Measurements from ENCODE around the gene FAM204A.

DNA sequence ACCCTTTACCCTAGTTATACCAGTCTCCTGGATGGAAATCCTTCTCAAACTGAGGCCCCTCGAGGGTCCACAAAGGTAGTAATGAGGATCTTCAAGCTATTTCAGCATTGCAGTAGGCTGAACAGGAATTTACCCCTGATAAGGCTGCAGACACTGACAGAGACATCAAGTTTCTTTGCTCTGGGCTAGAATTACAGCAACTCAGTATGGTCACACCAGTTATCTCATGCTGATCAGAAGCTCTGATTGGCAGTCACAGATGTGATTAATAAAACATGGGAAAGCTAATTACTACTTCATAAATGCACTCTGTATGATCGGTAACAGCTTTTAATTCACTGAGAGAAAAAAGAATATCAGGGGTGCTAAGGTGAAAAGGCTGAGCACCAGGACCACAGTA, 30.6 kb downstream of the FAM204A start:
- TF ChIP-seq, protein P1, sequence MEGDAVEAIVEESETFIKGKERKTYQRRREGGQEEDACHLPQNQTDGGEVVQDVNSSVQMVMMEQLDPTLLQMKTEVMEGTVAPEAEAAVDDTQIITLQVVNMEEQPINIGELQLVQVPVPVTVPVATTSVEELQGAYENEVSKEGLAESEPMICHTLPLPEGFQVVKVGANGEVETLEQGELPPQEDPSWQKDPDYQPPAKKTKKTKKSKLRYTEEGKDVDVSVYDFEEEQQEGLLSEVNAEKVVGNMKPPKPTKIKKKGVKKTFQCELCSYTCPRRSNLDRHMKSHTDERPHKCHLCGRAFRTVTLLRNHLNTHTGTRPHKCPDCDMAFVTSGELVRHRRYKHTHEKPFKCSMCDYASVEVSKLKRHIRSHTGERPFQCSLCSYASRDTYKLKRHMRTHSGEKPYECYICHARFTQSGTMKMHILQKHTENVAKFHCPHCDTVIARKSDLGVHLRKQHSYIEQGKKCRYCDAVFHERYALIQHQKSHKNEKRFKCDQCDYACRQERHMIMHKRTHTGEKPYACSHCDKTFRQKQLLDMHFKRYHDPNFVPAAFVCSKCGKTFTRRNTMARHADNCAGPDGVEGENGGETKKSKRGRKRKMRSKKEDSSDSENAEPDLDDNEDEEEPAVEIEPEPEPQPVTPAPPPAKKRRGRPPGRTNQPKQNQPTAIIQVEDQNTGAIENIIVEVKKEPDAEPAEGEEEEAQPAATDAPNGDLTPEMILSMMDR (IDR thresholded peaks at IDR 0.05; ENCODE audit: borderline replicate concordance, extremely low read depth, low read length, poor library complexity, severe bottlenecking) = no peak
- TF ChIP-seq EZH2 (IDR thresholded peaks at IDR 0.05; ENCODE audit: borderline replicate concordance, low read depth, low read length, severe bottlenecking) = no peak
